A549 (cell line): ENCODE results near the gene CDYL. TPM values are rescaled to one million over a fixed set of nuclear protein-coding genes. Genes with fewer than 3 reads are reported as not detected.
A peak's percentile ranks its signal among the peaks of the same experiment; 100 is the strongest.

ENCODE experiments used
- ATAC-seq, 2 experiments: fragments of 200-7000 bp in 1 of 2; fragments of >200 bp in 1 of 2; cut with Nextera tagmentation in 1 of 2; cut with Tn5 transposase in 1 of 2; 3 replicates each; pipeline versions ENCODE4 v1.8.0 to v1.9.1; 2018 to 2020; ENCODE audit warnings: mild to moderate bottlenecking in 1 of 2, moderate library complexity in 1 of 2
- CTCF ChIA-PET: fragments of 300-600 bp; sonication (Branson Sonifier 250); formaldehyde crosslinking; extraction: SDS; loops from one replicate; lab custom pipeline; 2021; ENCODE audit warnings: antibody characterized with exemption, inconsistent platforms; lab: Yijun Ruan, JAX
- POLR2A ChIA-PET: fragments of 350-600 bp; formaldehyde crosslinking; extraction: SDS; loops from one replicate; lab custom pipeline; 2021; ENCODE audit warnings: antibody characterized with exemption, inconsistent platforms; lab: Yijun Ruan, JAX
- DNase-seq, 2 experiments: peaks; one replicate each; pipeline versions ENCODE4 v3.0.0 to v3.0.0-alpha.2; 2011 to 2016; ENCODE audit warnings: low read depth in 1 of 2, low spot score in 1 of 2
- FAIRE-seq: peaks from 2 replicates; lab custom pipeline; 2011; peaks lifted over from hg19 to GRCh38; lab: Jason Lieb, UNC
- H3K27ac ChIP-seq, 2 experiments: fragments of >200 bp; sonication (Bioruptor Twin); formaldehyde crosslinking; 3 replicates each; pipeline ENCODE4 v1.5.1; 2016 to 2017
- H3K4me1 ChIP-seq: fragments of >200 bp; sonication (Bioruptor Twin); formaldehyde crosslinking; 3 replicates; pipeline ENCODE4 v1.6.1; 2016
- H3K4me2 ChIP-seq: fragments of >200 bp; sonication (Bioruptor Twin); formaldehyde crosslinking; 3 replicates; pipeline ENCODE4 v1.6.1; 2016
- H3K4me3 ChIP-seq: fragments of >200 bp; sonication (Bioruptor Twin); formaldehyde crosslinking; 3 replicates; pipeline ENCODE4 v1.5.1; 2016
- H3K9me3 ChIP-seq: fragments of >200 bp; sonication (Bioruptor Twin); formaldehyde crosslinking; 3 replicates; pipeline ENCODE4 v1.6.1; 2016
- CBX8 ChIP-seq: fragments of 200-600 bp; sonication (generic); IDR thresholded peaks from 2 replicates; pipeline ENCODE4 v1.6.1; 2016
- CHD2 ChIP-seq: fragments of 150-350 bp; IDR thresholded peaks from 2 replicates; pipeline ENCODE4 v1.6.1; 2014; ENCODE audit warnings: low read length; ENCODE audit not compliant: partially characterized antibody
- CHD4 ChIP-seq: fragments of 200-600 bp; sonication (generic); IDR thresholded peaks from 2 replicates; pipeline ENCODE4 v1.6.1; 2016; ENCODE audit warnings: antibody characterized with exemption, mild to moderate bottlenecking, borderline replicate concordance
- EHF ChIP-seq: fragments of 250-450 bp; sonication (Bioruptor Pico); IDR thresholded peaks from 2 replicates; pipeline ENCODE4 v1.5.0; 2020; ENCODE audit warnings: mild to moderate bottlenecking
- EP300 ChIP-seq, 2 experiments: fragments of >200 bp; sonication (Bioruptor Twin); formaldehyde crosslinking; IDR thresholded peaks; 2 replicates in 1 of 2; 3 replicates in 1 of 2; pipeline ENCODE4 v1.6.1; 2016 to 2017
- ESRRA ChIP-seq: fragments of 150-350 bp; IDR thresholded peaks from 2 replicates; pipeline ENCODE4 v1.6.1; 2014; ENCODE audit warnings: mild to moderate bottlenecking, low read length, borderline replicate concordance
- FOSL2 ChIP-seq, 2 experiments: fragments of 450-650 bp in 1 of 2; fragments of >200 bp in 1 of 2; sonication (Bioruptor Twin) in 1 of 2; formaldehyde crosslinking; IDR thresholded peaks; 2 replicates each; pipeline versions ENCODE4 v1.5.0 to v1.6.1; 2016 to 2020; ENCODE audit warnings: mild to moderate bottlenecking in 1 of 2, moderate library complexity in 1 of 2
- FOXS1 ChIP-seq: fragments of 250-450 bp; sonication (Bioruptor Pico); IDR thresholded peaks from 2 replicates; pipeline ENCODE4 v1.5.0; 2020; ENCODE audit warnings: mild to moderate bottlenecking, moderate library complexity
- GATA3 ChIP-seq: IDR thresholded peaks from 2 replicates; pipeline ENCODE4 v1.6.1; 2012; ENCODE audit warnings: borderline replicate concordance
- HDAC2 ChIP-seq: fragments of 200-600 bp; sonication (generic); IDR thresholded peaks from 2 replicates; pipeline ENCODE4 v1.6.1; 2016
- HES2 ChIP-seq: fragments of >200 bp; sonication (Bioruptor Twin); formaldehyde crosslinking; IDR thresholded peaks from 2 replicates; pipeline ENCODE4 v1.6.1; 2016
- HEYL ChIP-seq: fragments of 250-450 bp; sonication (Bioruptor Pico); IDR thresholded peaks from 2 replicates; pipeline ENCODE4 v1.8.0; 2021; ENCODE audit warnings: mild to moderate bottlenecking, moderate library complexity
- JUN ChIP-seq, 2 experiments: fragments of >200 bp; sonication (Bioruptor Twin); formaldehyde crosslinking; IDR thresholded peaks; 2 replicates in 1 of 2; 3 replicates in 1 of 2; pipeline ENCODE4 v1.6.1; 2016 to 2017
- JUNB ChIP-seq: fragments of >200 bp; sonication (Bioruptor Twin); formaldehyde crosslinking; IDR thresholded peaks from 2 replicates; pipeline ENCODE4 v1.6.1; 2016
- KDM1A ChIP-seq: fragments of 200-600 bp; sonication (generic); IDR thresholded peaks from 2 replicates; pipeline ENCODE4 v1.6.1; 2016; ENCODE audit warnings: low read depth, mild to moderate bottlenecking
- KDM5A ChIP-seq: fragments of 200-600 bp; sonication (generic); IDR thresholded peaks from 2 replicates; pipeline ENCODE4 v1.6.1; 2016; ENCODE audit warnings: antibody characterized with exemption, mild to moderate bottlenecking
- MAFK ChIP-seq: fragments of 450-650 bp; IDR thresholded peaks from 2 replicates; pipeline ENCODE4 v1.6.1; 2014; ENCODE audit not compliant: partially characterized antibody
- MAX ChIP-seq: IDR thresholded peaks from 2 replicates; pipeline ENCODE4 v1.6.1; 2012
- MYC ChIP-seq: IDR thresholded peaks from 2 replicates; pipeline ENCODE4 v1.6.1; 2012; ENCODE audit warnings: mild to moderate bottlenecking, inconsistent platforms, low read length, improper control_type of control experiment, borderline replicate concordance
- NFE2L2 ChIP-seq: fragments of 150-350 bp; conservative IDR thresholded peaks from 2 replicates; pipeline ENCODE4 v1.6.1; 2014; ENCODE audit warnings: low read length
- PHF8 ChIP-seq: fragments of 200-600 bp; sonication (generic); IDR thresholded peaks from 2 replicates; pipeline ENCODE4 v1.6.1; 2016; ENCODE audit warnings: low read depth, mild to moderate bottlenecking, antibody characterized with exemption, moderate library complexity, borderline replicate concordance
- POLR2AphosphoS2 ChIP-seq: conservative IDR thresholded peaks from 2 replicates; pipeline ENCODE4 v1.6.1; 2012; ENCODE audit warnings: low read length, improper control_type of control experiment, inconsistent platforms
- RARB ChIP-seq: fragments of 250-450 bp; sonication (Bioruptor Pico); IDR thresholded peaks from 2 replicates; pipeline ENCODE4 v1.8.0; 2021; ENCODE audit warnings: mild to moderate bottlenecking, moderate library complexity
- RCOR1 ChIP-seq: fragments of 150-350 bp; IDR thresholded peaks from 2 replicates; pipeline ENCODE4 v1.6.1; 2014; ENCODE audit warnings: antibody characterized with exemption, low read length, low read depth
- ZFP36 ChIP-seq: fragments of 450-650 bp; IDR thresholded peaks from 2 replicates; pipeline ENCODE4 v1.6.1; 2014; ENCODE audit warnings: borderline replicate concordance; ENCODE audit not compliant: partially characterized antibody
- ZSCAN20 ChIP-seq: fragments of 250-450 bp; sonication (Bioruptor Pico); IDR thresholded peaks from 2 replicates; pipeline ENCODE4 v1.8.0; 2022; ENCODE audit warnings: mild to moderate bottlenecking, moderate library complexity
- WGBS: methylation state at CpG from one replicate; pipeline ENCODE4 v1.1.6; 2017; ENCODE audit errors: missing lambda C conversion rate; 5-methylcytosine and 5-hydroxymethylcytosine counted together
- polyA plus RNA-seq, 4 experiments: library from polyadenylated mRNA; depleted of rRNA in 3 of 4; stranded (reverse); fragments of >200 nt; fragmentation: RNase III in 1 of 4; extraction: RNeasy Plus Mini Kit Qiagen cat#74134 plus additional on column Dnase treatment in 1 of 4; gene quantifications; 2 replicates in 3 of 4; 3 replicates in 1 of 4; pipeline ENCODE4 v1.2.3, GENCODE V29; 2011 to 2017
- TF ChIP-seq, protein P1 (sequence below): fragments of >200 bp; sonication (Bioruptor Twin); formaldehyde crosslinking; IDR thresholded peaks from 3 replicates; pipeline ENCODE4 v1.6.1; 2016
- TF ChIP-seq, protein P2 (sequence below): fragments of 150-350 bp; IDR thresholded peaks from 2 replicates; pipeline ENCODE4 v1.6.1; 2014; ENCODE audit warnings: low read depth, mild to moderate bottlenecking, low read length

Gene CDYL
- polyA plus RNA-seq, 2 of the 4 experiments (the other 2 are of a cell fraction) = 18.6 to 42.7 TPM

GRCh38 chr6:4797587-4797986 lies 21.4 kb downstream of the CDYL start:
- ChIA-PET CTCF (no interaction called here), POLR2A (no interaction called here)
- WGBS = 89% methylated on average over 2 of the region's 2 CpGs

DNA sequence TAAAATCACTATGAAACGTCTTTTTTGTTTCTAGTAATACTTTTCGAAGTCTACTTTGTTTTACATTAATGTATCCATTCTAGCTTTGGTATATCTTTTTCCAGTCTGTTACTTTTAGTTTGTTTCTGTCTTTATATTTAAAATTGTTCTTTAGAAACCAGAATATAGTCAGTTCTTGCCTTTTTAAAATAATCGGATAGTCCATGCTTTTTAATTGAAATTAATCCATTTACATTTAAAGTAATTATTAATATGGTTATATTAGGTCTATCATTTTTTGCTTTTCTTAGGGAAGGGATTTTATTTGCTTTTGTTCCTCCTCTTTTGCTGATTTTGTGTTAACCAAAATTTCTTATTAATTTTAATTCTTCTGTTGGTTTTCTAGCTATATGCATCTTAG lies 23.7 kb downstream of the CDYL start:
- no peak for FAIRE-seq
- DNase-seq = no peak
- H3K4me1 ChIP-seq = peaks cover 53% of the 10 kb centered on the region
- ATAC-seq = no peak
- no peak overlapping the region for H3K4me3 ChIP-seq
- ChIA-PET CTCF (interaction anchor here (1.5 kb wide), 1 partner anchor 10 kb away, joined by 5 read pairs; no protein-coding TSS in a partner anchor), POLR2A (no interaction called here)
- no peak overlapping the region for H3K27ac ChIP-seq
- no peak for TF ChIP-seq CBX8
- TF ChIP-seq KDM5A = no peak
- TF ChIP-seq ZSCAN20 (CRISPR knock-in tag) = no peak
- TF ChIP-seq CHD4 = no peak
- TF ChIP-seq CHD2 = no peak
- TF ChIP-seq, protein P1, sequence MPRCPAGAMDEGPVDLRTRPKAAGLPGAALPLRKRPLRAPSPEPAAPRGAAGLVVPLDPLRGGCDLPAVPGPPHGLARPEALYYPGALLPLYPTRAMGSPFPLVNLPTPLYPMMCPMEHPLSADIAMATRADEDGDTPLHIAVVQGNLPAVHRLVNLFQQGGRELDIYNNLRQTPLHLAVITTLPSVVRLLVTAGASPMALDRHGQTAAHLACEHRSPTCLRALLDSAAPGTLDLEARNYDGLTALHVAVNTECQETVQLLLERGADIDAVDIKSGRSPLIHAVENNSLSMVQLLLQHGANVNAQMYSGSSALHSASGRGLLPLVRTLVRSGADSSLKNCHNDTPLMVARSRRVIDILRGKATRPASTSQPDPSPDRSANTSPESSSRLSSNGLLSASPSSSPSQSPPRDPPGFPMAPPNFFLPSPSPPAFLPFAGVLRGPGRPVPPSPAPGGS = no peak
- TF ChIP-seq JUNB = no peak
- no peak for TF ChIP-seq EHF (CRISPR knock-in tag)
- no peak for TF ChIP-seq RCOR1
- TF ChIP-seq HEYL (CRISPR knock-in tag) = no peak
- TF ChIP-seq HDAC2 = no peak
- no peak for TF ChIP-seq MAFK
- TF ChIP-seq MYC = no peak
- no peak for TF ChIP-seq RARB (CRISPR knock-in tag)
- no peak for TF ChIP-seq MAX
- peaks cover 16% of the 10 kb centered on the region; the same call in 2 of the 3 replicates for H3K9me3 ChIP-seq
- H3K4me2 ChIP-seq = no peak overlapping the region
- 91% methylated on average over 3 of the region's 3 CpGs for WGBS

More at GRCh38 chr6:4797587-4797986, 21.4 kb downstream of the CDYL start:
- Histone ChIP-seq H3K4me1 (peaks cover 45% of the 10 kb centered on the region), H3K4me2 (no peak overlapping the region), H3K4me3 (no peak overlapping the region), H3K27ac (no peak overlapping the region), H3K9me3 (peaks cover 16% of the 10 kb centered on the region; the same call in 2 of the 3 replicates)
- FAIRE-seq (no peak), DNase-seq (no peak), ATAC-seq (no peak)
- TF ChIP-seq NFE2L2 = no peak
- no peak for TF ChIP-seq FOSL2 (IDR thresholded peaks at IDR 0.05)
- TF ChIP-seq FOSL2 (CRISPR knock-in tag; IDR thresholded peaks at IDR 0.05) = peak; percentile 38; the same call in 1 of the 2 replicates

DNA sequence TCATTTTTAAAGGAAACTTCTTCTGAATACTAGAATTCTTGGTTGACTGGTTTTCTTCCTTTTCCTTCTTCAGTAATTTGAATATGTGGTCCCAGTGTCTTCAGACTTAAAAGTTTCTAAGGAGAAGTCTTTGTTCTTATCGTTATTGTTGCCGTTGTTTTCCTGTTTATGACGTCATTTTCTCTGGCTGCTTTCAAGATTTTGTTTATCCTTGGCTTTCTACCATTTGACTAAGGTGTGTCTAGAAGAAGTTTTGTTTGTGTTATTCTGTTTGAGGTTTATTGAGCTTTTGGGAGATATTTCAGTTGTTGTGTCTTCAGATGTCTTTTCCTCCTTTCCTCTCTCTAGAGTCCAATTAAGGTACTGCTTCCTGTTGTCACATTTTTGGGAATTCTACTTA lies 24.5 kb downstream of the CDYL start:
- Histone ChIP-seq H3K27ac (no peak overlapping the region), H3K4me3 (no peak overlapping the region), H3K4me2 (peak overlapping the region; percentile 17; the same call in 1 of the 3 replicates), H3K9me3 (peaks cover 16% of the 10 kb centered on the region; the same call in 2 of the 3 replicates), H3K4me1 (peaks cover 50% of the 10 kb centered on the region)
- POLR2A ChIA-PET = no interaction called here
- CTCF ChIA-PET = interaction anchor here (1.5 kb wide), 1 partner anchor 11 kb away, joined by 5 read pairs; no protein-coding TSS in a partner anchor
- ATAC-seq (no peak), DNase-seq (peak in 1 of 2 experiments; percentile 52), FAIRE-seq (no peak)
- 38% methylated on average over 3 of the region's 3 CpGs for WGBS
- TF ChIP-seq FOXS1 (CRISPR knock-in tag) = no peak
- TF ChIP-seq ESRRA = no peak
- no peak for TF ChIP-seq PHF8
- no peak for TF ChIP-seq HEYL (CRISPR knock-in tag)
- no peak for TF ChIP-seq JUN (IDR thresholded peaks at IDR 0.05)
- no peak for TF ChIP-seq HES2
- no peak for TF ChIP-seq EHF (CRISPR knock-in tag)
- TF ChIP-seq, protein P2, sequence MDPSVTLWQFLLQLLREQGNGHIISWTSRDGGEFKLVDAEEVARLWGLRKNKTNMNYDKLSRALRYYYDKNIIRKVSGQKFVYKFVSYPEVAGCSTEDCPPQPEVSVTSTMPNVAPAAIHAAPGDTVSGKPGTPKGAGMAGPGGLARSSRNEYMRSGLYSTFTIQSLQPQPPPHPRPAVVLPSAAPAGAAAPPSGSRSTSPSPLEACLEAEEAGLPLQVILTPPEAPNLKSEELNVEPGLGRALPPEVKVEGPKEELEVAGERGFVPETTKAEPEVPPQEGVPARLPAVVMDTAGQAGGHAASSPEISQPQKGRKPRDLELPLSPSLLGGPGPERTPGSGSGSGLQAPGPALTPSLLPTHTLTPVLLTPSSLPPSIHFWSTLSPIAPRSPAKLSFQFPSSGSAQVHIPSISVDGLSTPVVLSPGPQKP = no peak
- no peak for TF ChIP-seq GATA3
- TF ChIP-seq EP300 (IDR thresholded peaks at IDR 0.05) = no peak
- TF ChIP-seq RCOR1 = no peak
- TF ChIP-seq POLR2AphosphoS2 = no peak
- TF ChIP-seq ZFP36 = no peak
- no peak for TF ChIP-seq KDM1A
